Peyer's patch (tissue), 4 donors: ENCODE results near the gene COG5.

Experiments
- POLR2A ChIP-seq, 2 donors: fragments of 450-650 bp; IDR thresholded peaks; one replicate each; pipeline ENCODE4 v1.5.1; 2017; ENCODE audit warnings: antibody characterized with exemption in 2 of 2, mild to moderate bottlenecking in 2 of 2, moderate library complexity in 2 of 2
- TF ChIP-seq, protein P1 (sequence below), 6 experiments: fragments of 450-650 bp in 4 of 6; fragments of 200-600 bp in 2 of 6; sonication (generic) in 1 of 6; IDR thresholded peaks; one replicate each; pipeline ENCODE4 v1.5.1; 2017 to 2019; ENCODE audit warnings: antibody characterized with exemption in 6 of 6, mild to moderate bottlenecking in 3 of 6, moderate library complexity in 1 of 6

DNA sequence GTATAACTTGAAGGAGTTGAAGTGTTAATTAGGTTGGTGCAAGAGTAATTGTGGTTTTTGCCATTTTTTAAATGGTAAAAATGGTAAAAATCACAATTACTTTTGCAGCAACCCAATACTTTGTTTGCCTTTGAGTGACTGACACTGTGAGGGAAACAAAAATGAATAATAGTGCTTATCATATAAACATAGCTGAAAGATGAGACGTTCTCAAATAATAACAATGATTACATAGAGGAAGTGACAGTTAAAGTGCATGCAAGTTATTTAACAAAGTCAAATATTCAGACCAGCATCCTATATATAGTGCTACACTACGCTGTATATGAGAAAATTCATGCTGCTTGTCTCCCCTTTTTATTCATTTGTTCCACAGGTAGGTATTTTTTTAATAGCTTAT lies 399.6 kb downstream of the COG5 start:
- TF ChIP-seq, protein P1, sequence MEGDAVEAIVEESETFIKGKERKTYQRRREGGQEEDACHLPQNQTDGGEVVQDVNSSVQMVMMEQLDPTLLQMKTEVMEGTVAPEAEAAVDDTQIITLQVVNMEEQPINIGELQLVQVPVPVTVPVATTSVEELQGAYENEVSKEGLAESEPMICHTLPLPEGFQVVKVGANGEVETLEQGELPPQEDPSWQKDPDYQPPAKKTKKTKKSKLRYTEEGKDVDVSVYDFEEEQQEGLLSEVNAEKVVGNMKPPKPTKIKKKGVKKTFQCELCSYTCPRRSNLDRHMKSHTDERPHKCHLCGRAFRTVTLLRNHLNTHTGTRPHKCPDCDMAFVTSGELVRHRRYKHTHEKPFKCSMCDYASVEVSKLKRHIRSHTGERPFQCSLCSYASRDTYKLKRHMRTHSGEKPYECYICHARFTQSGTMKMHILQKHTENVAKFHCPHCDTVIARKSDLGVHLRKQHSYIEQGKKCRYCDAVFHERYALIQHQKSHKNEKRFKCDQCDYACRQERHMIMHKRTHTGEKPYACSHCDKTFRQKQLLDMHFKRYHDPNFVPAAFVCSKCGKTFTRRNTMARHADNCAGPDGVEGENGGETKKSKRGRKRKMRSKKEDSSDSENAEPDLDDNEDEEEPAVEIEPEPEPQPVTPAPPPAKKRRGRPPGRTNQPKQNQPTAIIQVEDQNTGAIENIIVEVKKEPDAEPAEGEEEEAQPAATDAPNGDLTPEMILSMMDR (IDR thresholded peaks at IDR 0.05) = no peak
- TF ChIP-seq POLR2A (IDR thresholded peaks at IDR 0.05) = no peak
